Measurements from ENCODE around the gene ACTA2. TPM values are rescaled to one million over a fixed set of nuclear protein-coding genes. Genes with fewer than 3 reads are reported as not detected.

Gene ACTA2
- 17.8 to 22.4 TPM (median 18.3 TPM) in 5 replicates for total RNA-seq (2022; extraction: Qiagen RNA extraction; ENCODE audit: low read depth)

DNA sequence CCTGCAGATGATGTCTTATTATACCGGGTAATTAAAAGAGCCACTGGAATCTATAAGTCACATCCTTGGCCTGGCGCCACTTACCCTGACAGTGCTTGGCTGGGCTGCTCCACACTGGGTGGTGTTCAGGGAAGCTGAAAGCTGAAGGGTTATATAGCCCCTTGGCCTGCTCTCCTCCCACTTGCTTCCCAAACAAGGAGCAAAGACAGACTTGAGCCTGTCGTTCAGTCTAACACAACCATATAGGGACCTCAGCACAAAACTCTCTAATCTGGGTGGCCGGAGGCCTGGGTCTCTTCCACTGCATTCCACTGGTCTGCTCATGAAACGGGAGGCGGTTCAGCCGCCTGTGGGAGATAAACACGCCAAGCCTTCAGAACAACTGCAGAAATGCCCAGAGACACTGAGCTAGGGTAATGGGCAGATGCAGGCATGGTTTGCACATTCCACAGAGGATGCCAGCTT, at the start of gene ACTA2:
Gene ACTA2 (minus strand): TSS at position 127 of the 465 bp plus-strand sequence. CDS start 3,843 bp downstream, outside the sequence.

DNA sequence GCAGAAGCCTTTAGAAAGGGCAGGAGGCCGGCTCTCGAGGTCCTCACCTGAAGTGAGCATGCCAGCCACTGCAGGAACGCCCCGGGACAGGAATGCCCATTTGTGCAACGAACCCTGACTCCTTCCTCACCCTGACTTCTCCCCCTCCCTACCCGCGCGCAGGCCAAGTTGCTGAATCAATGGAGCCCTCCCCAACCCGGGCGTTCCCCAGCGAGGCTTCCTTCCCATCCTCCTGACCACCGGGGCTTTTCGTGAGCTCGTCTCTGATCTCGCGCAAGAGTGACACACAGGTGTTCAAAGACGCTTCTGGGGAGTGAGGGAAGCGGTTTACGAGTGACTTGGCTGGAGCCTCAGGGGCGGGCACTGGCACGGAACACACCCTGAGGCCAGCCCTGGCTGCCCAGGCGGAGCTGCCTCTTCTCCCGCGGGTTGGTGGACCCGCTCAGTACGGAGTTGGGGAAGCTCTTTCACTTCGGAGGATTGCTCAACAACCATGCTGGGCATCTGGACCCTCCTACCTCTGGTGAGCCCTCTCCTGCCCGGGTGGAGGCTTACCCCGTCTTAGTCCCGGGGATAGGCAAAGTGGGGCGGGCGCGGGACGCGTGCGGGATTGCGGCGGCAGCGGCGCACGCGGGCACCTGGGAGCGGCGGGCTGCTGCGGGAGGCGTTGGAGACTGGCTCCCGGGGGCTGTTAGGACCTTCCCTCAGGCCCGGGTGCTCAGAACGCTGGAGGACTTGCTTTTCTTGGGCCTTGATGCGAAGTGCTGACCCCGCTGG, 38.0 kb upstream of the ACTA2 start, which contains the start of gene FAS:
Gene FAS (plus strand): TSS at position 415 of the 777 bp plus-strand sequence. CDS start 79 bp downstream, at position 494.

Other genes with a start within 250 kb of the ACTA2 start
- gene LIPK, start 246.5 kb downstream of the ACTA2 start, total RNA-seq (2022; extraction: Qiagen RNA extraction; ENCODE audit: low read depth), result not detected in 5 replicates
- not detected in 5 replicates for gene LIPN, start 192.8 kb downstream of the ACTA2 start, total RNA-seq (2022; extraction: Qiagen RNA extraction; ENCODE audit: low read depth)
- not detected in 5 replicates for gene LIPM, start 150.0 kb downstream of the ACTA2 start, total RNA-seq (2022; extraction: Qiagen RNA extraction; ENCODE audit: low read depth)
- gene ANKRD22, start 100.9 kb downstream of the ACTA2 start, total RNA-seq (2022; extraction: Qiagen RNA extraction; ENCODE audit: low read depth), result 0.14 to 0.46 TPM (median 0.27 TPM) in 5 replicates
- gene STAMBPL1, start 72.5 kb downstream of the ACTA2 start, total RNA-seq (2022; extraction: Qiagen RNA extraction; ENCODE audit: low read depth), result 28.9 to 40.1 TPM (median 36.3 TPM) in 5 replicates
- 30.2 to 39.9 TPM (median 31.6 TPM) in 5 replicates for gene FAS, start 38.0 kb upstream of the ACTA2 start, total RNA-seq (2022; extraction: Qiagen RNA extraction; ENCODE audit: low read depth)

All from A549 treated with RU486 at 1 μM for 4 hours (cell line).